WTC11 (cell line): Measurements from ENCODE around the gene CAPZB.
"Not testable (repeated sequence)": the region's sequence is repeated elsewhere in the genome, so short reads cannot be mapped to it uniquely, and the experiment has no call there.

ENCODE experiments used
- ATF6 ChIP-seq: sonication (generic); formaldehyde crosslinking; IDR thresholded peaks from 2 replicates; pipeline ENCODE4 v1.8.1; 2023; ENCODE audit warnings: mild to moderate bottlenecking, missing genetic modification reagents
- CBFB ChIP-seq: sonication (generic); formaldehyde crosslinking; IDR thresholded peaks from 2 replicates; pipeline ENCODE4 v1.8.1; 2022; ENCODE audit warnings: mild to moderate bottlenecking, low read depth, missing genetic modification reagents
- CREB1 ChIP-seq: sonication (generic); formaldehyde crosslinking; IDR thresholded peaks from 2 replicates; pipeline ENCODE4 v1.8.0; 2023; ENCODE audit warnings: mild to moderate bottlenecking, missing genetic modification reagents
- E2F1 ChIP-seq: sonication (generic); formaldehyde crosslinking; IDR thresholded peaks from 2 replicates; pipeline ENCODE4 v1.8.0; 2022; ENCODE audit warnings: mild to moderate bottlenecking, missing genetic modification reagents
- FOXJ3 ChIP-seq: sonication (generic); formaldehyde crosslinking; IDR thresholded peaks from 2 replicates; pipeline ENCODE4 v1.9.0; 2021; ENCODE audit warnings: missing genetic modification reagents, mild to moderate bottlenecking, borderline replicate concordance
- GTF2I ChIP-seq: fragments of 250-450 bp; sonication (Bioruptor Pico); conservative IDR thresholded peaks from 2 replicates; pipeline ENCODE4 v1.4.0; 2021; ENCODE audit warnings: mild to moderate bottlenecking
- MAX ChIP-seq: sonication (generic); formaldehyde crosslinking; IDR thresholded peaks from 2 replicates; pipeline ENCODE4 v1.8.0; 2022; ENCODE audit warnings: mild to moderate bottlenecking, missing genetic modification reagents
- NR2C2 ChIP-seq: sonication (generic); formaldehyde crosslinking; IDR thresholded peaks from 2 replicates; pipeline ENCODE4 v1.8.0; 2022; ENCODE audit warnings: mild to moderate bottlenecking, missing genetic modification reagents
- PRDM15 ChIP-seq: sonication (generic); formaldehyde crosslinking; IDR thresholded peaks from 2 replicates; pipeline ENCODE4 v1.8.0; 2022; ENCODE audit warnings: missing genetic modification reagents
- SP1 ChIP-seq: sonication (generic); formaldehyde crosslinking; conservative IDR thresholded peaks from 2 replicates; pipeline ENCODE4 v1.8.1; 2022; ENCODE audit warnings: missing genetic modification reagents
- TF ChIP-seq, protein P1 (sequence below): fragments of 200-600 bp; IDR thresholded peaks from 2 replicates; pipeline ENCODE4 v1.8.0; 2022; ENCODE audit warnings: antibody characterized with exemption
- TF ChIP-seq, protein P2 (sequence below): sonication (generic); formaldehyde crosslinking; IDR thresholded peaks from 2 replicates; pipeline ENCODE4 v1.8.1; 2022; ENCODE audit warnings: missing genetic modification reagents, borderline replicate concordance
- TF ChIP-seq, protein P3 (sequence below): sonication (generic); formaldehyde crosslinking; IDR thresholded peaks from 2 replicates; pipeline ENCODE4 v1.8.1; 2023; ENCODE audit warnings: mild to moderate bottlenecking, missing genetic modification reagents, moderate library complexity

- not testable (repeated sequence) for TF ChIP-seq PRDM15 (CRISPR knock-in tag); FOXJ3 (CRISPR knock-in tag); GTF2I; NR2C2 (CRISPR knock-in tag); SP1 (CRISPR knock-in tag); ATF6 (CRISPR knock-in tag); E2F1 (CRISPR knock-in tag); CBFB (CRISPR knock-in tag); MAX (CRISPR knock-in tag); CREB1 (CRISPR knock-in tag)
- TF ChIP-seq, protein P1, sequence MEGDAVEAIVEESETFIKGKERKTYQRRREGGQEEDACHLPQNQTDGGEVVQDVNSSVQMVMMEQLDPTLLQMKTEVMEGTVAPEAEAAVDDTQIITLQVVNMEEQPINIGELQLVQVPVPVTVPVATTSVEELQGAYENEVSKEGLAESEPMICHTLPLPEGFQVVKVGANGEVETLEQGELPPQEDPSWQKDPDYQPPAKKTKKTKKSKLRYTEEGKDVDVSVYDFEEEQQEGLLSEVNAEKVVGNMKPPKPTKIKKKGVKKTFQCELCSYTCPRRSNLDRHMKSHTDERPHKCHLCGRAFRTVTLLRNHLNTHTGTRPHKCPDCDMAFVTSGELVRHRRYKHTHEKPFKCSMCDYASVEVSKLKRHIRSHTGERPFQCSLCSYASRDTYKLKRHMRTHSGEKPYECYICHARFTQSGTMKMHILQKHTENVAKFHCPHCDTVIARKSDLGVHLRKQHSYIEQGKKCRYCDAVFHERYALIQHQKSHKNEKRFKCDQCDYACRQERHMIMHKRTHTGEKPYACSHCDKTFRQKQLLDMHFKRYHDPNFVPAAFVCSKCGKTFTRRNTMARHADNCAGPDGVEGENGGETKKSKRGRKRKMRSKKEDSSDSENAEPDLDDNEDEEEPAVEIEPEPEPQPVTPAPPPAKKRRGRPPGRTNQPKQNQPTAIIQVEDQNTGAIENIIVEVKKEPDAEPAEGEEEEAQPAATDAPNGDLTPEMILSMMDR, result not testable (repeated sequence)
- TF ChIP-seq, protein P2, sequence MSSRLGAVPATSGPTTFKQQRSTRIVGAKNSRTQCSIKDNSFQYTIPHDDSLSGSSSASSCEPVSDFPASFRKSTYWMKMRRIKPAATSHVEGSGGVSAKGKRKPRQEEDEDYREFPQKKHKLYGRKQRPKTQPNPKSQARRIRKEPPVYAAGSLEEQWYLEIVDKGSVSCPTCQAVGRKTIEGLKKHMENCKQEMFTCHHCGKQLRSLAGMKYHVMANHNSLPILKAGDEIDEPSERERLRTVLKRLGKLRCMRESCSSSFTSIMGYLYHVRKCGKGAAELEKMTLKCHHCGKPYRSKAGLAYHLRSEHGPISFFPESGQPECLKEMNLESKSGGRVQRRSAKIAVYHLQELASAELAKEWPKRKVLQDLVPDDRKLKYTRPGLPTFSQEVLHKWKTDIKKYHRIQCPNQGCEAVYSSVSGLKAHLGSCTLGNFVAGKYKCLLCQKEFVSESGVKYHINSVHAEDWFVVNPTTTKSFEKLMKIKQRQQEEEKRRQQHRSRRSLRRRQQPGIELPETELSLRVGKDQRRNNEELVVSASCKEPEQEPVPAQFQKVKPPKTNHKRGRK (CRISPR knock-in tag), result not testable (repeated sequence)
- TF ChIP-seq, protein P3, sequence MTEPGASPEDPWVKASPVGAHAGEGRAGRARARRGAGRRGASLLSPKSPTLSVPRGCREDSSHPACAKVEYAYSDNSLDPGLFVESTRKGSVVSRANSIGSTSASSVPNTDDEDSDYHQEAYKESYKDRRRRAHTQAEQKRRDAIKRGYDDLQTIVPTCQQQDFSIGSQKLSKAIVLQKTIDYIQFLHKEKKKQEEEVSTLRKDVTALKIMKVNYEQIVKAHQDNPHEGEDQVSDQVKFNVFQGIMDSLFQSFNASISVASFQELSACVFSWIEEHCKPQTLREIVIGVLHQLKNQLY (CRISPR knock-in tag), result not testable (repeated sequence)
Measured at GRCh38 chr1:19304081-19304480, 181.3 kb downstream of the CAPZB start.
